GM21528 (cell line): ENCODE measurements around the gene ELMO3.

Experiments
- ATAC-seq: cut with Tn5 transposase; IDR thresholded peaks from one replicate; pipeline ENCODE4 v1.9.1; 2021; ENCODE audit warnings: mild to moderate bottlenecking, moderate library complexity; ENCODE audit not compliant: unreplicated experiment, low FRiP score

The ELMO3 gene

DNA sequence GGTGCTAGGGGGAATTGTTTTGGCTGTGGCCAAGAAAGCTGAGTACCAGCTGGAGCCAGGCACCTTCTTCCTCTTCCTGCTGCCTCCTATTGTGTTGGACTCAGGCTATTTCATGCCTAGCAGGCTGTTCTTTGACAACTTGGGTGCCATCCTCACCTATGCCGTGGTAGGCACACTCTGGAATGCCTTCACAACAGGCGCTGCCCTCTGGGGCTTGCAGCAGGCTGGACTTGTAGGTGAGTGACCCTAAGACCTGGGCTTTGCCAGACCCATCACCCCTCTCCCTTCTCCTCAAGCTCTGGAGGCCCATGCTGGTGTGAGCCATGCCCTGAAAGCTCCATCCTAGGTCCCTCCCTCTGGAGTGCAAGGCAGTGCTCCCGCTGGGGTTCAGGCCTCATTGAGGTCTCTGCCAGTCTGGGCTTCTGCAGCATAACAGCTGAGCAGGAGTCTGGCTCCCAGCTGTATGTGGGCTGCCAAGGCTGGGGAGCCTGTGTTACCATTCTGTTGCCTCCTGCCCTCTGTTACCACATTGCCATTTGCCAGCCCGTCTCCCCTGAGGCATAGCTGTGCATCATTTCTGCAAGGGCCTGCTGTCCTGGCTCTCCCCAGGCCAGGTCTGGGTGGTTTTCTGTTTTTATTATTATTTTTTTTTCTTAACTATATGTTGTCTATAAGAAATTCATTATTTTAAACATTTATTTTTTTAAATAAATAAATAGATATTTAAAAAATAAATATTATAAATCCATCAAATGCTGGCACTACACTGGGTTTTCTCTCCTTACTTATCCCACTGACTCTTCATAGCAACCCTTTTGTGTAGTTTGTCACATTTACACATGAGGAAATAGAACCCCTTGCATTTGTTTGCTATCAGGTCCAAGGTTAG lies 53.9 kb downstream of the ELMO3 start:
- no peak for ATAC-seq
